Fibroblast of lung (primary cell): ENCODE results near the gene PRR35.

Experiments used
- CTCF ChIP-seq, 2 donors: IDR thresholded peaks in 1 of 2; conservative IDR thresholded peaks in 1 of 2; 1 replicate in 1 of 2; 2 replicates in 1 of 2; pipeline ENCODE4 v1.5.1; 2011 to 2012; ENCODE audit warnings: low read length in 2 of 2, control low read depth in 1 of 2, inconsistent platforms in 1 of 2, low read depth in 1 of 2, mild to moderate bottlenecking in 1 of 2
- EZH2 ChIP-seq: IDR thresholded peaks from 2 replicates; pipeline ENCODE4 v1.5.1; 2012; ENCODE audit warnings: low read length, control low read depth, mild to moderate bottlenecking; ENCODE audit errors: missing control alignments

- TF ChIP-seq EZH2 (no peak), CTCF (conservative IDR thresholded peaks at IDR 0.05 in 1 of 2, IDR thresholded peaks at IDR 0.05 in 1 of 2; ENCODE audit: low read depth in 1 of 2, low read length in 2 of 2) (no peak)
Observed at GRCh38 chr16:590188-590814, 30.1 kb downstream of the PRR35 start.
